Uterus (tissue), 2 donors: ENCODE data around the gene DPP8.

ENCODE experiments used
- CTCF ChIP-seq, 4 experiments: fragments of 200-600 bp in 2 of 4; fragments of 450-650 bp in 2 of 4; sonication (generic) in 2 of 4; IDR thresholded peaks; one replicate each; pipeline ENCODE4 v1.5.1; 2016 to 2019; ENCODE audit warnings: antibody characterized with exemption in 4 of 4, mild to moderate bottlenecking in 2 of 4, moderate library complexity in 1 of 4
- POLR2A ChIP-seq, 2 donors: fragments of 450-650 bp; IDR thresholded peaks; one replicate each; pipeline ENCODE4 v1.6.1; 2016; ENCODE audit warnings: antibody characterized with exemption in 2 of 2, mild to moderate bottlenecking in 1 of 2, moderate library complexity in 1 of 2

- no peak for TF ChIP-seq CTCF (IDR thresholded peaks at IDR 0.05)
- TF ChIP-seq POLR2A (IDR thresholded peaks at IDR 0.05): no peak
These were observed 50.6 kb downstream of the DPP8 start for GRCh38 chr15:65466901-65467300.
